Stimulated activated CD8-positive, alpha-beta memory T cell treated with anti-CD3 and anti-CD28 coated beads, Interleukin-7, amount 100 ng/mL, for 4 hours (primary cell): ENCODE results near the gene TRAPPC5.

Source experiments
- DNase-seq, 2 donors: peaks; one replicate each; pipeline ENCODE4 v3.0.0-alpha.2; 2020; ENCODE audit warnings: low read depth in 2 of 2

The TRAPPC5 gene

DNA sequence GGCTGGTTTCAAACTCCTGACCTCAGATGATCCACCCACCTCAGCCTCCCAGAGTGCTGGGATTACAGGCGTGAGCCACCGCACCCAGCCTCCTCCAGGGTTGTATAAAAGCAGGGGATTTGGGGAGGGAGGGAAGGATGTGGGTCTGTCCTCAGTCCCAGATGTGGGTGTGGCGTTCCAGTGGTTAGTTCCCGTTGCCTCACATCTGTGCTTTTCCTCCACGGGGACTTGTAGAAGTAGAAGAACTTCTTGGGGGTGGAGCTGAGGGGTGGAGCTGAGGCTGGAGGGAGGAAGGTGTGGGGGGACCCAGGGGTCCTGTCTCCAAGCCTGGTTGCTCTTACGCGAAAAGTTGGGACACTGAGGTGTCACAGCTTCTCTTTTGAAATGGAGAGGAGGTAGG, 4.3 kb upstream of the TRAPPC5 start:
- DNase-seq = no peak

DNA sequence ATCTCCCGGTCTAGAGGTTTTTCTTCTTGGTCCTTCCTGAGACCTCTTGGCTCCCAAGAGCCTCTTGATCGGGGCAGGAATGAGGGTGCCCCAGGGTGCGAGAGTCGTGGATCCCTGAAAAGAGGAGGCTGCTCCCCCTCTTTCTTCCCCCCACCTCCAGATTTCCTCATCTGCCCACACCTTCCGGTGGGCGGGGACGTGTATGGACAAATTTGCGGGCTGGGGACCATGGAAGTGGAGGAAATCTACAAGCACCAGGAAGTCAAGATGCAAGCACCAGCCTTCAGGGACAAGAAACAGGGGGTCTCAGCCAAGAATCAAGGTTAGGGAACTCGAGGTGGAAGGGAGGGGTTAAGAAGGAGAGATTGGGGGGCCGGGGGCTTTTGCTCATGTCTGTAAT, 3.8 kb upstream of the TRAPPC5 start, which contains the start of gene MCEMP1:
MCEMP1 (plus strand) TSS at position 237 of the 400 bp plus-strand sequence; CDS start at position 268, 31 bp downstream.
- DNase-seq = no peak

DNA sequence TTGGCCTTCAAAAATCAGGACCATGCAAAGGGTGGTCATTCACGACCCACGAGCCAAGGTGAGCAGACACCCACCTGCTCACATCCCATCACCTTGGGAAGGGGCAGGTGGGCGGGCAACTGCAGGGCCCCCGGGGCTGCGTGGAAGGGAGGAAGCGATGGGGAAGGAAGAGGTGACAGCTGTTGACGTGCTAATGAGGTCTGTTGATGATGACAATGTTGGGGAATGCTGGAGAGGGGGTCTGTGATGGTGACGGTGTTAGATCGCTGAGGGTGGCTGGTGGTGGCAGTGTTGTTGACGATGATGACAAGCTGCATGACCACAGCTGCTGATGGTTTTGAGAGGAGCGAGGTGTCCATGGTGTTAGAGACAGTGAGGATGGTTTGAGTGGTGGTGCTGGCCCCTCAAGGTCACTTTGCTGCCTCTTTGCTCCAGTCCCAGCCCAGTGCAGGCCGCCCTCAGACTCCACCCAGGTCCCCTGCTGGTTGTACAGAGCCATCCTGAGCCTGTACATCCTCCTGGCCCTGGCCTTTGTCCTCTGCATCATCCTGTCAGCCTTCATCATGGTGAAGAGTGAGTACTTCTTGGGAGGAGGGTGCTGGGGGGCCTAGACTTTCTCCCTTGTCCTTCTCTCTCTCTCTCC, 2.8 kb upstream of the TRAPPC5 start:
- no peak for DNase-seq

- DNase-seq = peak; percentile 46 to 63
Measured at GRCh38 chr19:7678971-7679751, 1.5 kb upstream of the TRAPPC5 start.

GRCh38 chr19:7679771-7680605, 645 bp upstream of the TRAPPC5 start:
- no peak for DNase-seq

GRCh38 chr19:7681340-7682174, 924 bp downstream of the TRAPPC5 start:
- DNase-seq = peak; percentile 70 to 80

DNA sequence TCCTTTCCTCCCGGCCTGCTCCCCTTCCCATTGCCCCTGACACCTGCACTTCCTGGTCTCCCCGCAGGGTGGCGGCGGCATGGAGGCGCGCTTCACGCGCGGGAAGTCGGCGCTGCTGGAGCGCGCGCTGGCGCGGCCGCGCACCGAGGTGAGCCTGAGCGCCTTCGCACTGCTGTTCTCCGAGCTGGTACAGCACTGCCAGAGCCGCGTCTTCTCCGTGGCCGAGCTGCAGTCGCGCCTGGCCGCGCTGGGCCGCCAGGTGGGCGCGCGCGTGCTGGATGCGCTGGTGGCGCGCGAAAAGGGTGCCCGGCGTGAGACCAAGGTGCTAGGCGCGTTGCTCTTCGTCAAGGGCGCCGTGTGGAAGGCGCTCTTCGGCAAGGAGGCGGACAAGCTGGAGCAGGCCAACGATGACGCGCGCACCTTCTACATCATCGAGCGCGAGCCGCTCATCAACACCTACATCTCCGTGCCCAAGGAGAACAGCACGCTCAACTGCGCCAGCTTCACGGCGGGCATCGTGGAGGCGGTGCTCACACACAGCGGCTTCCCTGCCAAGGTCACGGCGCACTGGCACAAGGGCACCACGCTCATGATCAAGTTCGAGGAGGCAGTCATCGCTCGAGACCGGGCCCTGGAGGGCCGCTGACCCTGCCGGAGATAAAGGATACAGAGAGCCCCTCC, 1.7 kb downstream of the TRAPPC5 start:
- no peak for DNase-seq

- DNase-seq = no peak
Measured at GRCh38 chr19:7685546-7686445, 5.2 kb downstream of the TRAPPC5 start.

DNA sequence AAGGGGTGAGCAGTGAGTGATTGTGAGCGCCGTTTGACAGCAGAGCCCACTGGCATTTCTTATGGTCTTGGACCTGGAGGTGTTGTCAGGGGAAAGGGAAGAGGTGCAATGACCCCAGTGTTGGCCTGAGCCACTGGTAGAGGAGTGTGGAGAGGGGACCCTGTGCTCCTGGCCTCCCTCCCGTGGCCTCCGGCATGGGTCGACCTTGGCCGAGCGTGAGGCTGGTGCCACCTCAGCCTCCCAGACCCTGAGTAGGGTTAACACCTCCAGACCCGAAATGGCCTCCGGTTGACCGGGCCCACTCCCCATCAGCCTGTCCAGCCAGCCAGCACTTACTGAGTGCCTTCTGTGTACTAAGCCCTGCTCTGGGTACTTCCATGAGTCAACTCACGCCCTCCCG, 6.5 kb downstream of the TRAPPC5 start:
- no peak for DNase-seq

GRCh38 chr19:7689165-7689564, 8.5 kb downstream of the TRAPPC5 start:
- no peak for DNase-seq

DNA sequence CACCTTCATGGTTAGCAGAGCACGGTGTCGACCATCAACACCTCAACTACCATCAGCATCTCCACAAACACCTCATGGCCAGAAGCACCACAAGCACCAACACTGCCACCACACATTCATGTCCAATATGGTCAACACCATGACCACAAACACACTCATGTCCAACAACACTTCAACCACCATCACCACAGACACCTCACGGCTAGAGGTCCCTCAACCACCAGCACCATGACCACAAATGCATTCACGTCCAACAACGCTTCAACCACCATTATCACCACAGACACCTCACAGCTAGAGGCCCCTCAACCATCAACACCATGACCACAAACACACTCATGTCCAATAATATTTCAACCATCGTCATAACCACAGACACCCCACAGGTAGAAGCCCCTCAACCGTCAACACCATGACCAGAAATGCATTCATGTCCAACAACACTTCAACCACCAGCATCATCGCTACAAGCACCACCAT, 10.2 kb downstream of the TRAPPC5 start:
- no peak for DNase-seq

- no peak for DNase-seq
Measured at GRCh38 chr19:7691497-7691896, 10.9 kb downstream of the TRAPPC5 start.

GRCh38 chr19:7692417-7693088, 11.9 kb downstream of the TRAPPC5 start:
- DNase-seq = no peak

GRCh38 chr19:7694499-7694898, 13.9 kb downstream of the TRAPPC5 start:
- DNase-seq = no peak

GRCh38 chr19:7697721-7698287, 17.2 kb downstream of the TRAPPC5 start:
- no peak for DNase-seq

DNA sequence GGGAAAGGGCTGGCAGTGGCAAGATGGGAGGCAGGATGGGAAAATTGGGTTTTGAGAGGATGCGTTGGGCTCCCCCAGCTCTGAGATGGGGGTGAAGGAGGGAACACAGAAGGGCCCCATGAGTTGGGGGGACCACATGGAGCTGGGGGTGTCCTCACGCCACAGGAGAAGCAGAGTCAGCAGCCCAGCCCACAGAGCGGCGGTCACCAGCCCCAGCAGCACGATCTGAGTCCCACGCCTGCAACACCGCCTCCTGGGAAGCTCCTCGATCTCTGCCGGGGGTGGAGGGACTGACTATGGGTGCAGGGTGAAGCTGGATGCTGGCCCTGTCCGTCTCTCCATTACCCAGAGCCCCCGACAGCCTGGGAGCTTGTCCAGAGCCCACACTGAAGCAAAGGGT, 17.9 kb downstream of the TRAPPC5 start:
- DNase-seq = no peak

- no peak for DNase-seq
Measured at GRCh38 chr19:7699003-7699402, 18.4 kb downstream of the TRAPPC5 start.
